Lower leg skin (tissue), 3 donors: Measurements from ENCODE around the gene ARHGEF1.

Experiments used
- POLR2A ChIP-seq, 2 donors: fragments of 450-650 bp; IDR thresholded peaks; one replicate each; pipeline ENCODE4 v1.6.1; 2016 to 2017; ENCODE audit warnings: antibody characterized with exemption in 2 of 2, mild to moderate bottlenecking in 1 of 2, moderate library complexity in 1 of 2
- TF ChIP-seq, protein P1 (sequence below), 3 donors: fragments of 450-650 bp; IDR thresholded peaks; one replicate each; pipeline ENCODE4 v1.5.1; 2016; ENCODE audit warnings: antibody characterized with exemption in 3 of 3, mild to moderate bottlenecking in 3 of 3, moderate library complexity in 2 of 3

DNA sequence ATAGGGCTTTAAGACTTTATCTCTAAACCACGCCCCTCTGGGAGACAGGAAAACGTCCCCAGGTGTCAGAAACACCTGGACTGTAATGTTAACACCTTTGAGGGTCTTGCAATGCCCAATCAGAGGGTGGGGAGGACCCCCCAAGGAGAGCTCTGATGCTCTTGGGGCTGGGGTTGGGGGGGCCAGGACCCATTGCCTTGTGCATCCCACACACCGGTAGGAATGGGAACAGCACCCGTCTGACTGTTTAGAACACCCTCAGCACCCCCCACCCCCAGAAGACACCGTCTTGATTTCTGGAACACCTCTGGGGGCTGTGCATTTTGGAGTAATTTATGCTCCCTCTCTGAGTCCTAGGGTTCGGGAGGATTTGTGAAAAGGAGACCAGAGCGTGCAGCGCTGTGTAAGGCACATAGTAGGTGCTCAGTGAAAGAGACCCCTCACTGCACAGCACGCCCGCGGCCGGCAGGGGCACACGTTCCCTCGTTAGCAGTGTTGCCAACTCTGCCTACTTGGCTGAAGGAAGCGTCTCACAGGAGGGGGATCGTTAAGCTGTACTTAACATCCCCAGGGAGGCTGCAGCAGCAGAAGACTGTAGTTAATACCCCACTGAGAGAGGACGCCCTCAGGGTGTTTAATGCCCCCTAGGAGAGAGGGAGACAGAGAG lies 48.1 kb downstream of the ARHGEF1 start:
- TF ChIP-seq, protein P1, sequence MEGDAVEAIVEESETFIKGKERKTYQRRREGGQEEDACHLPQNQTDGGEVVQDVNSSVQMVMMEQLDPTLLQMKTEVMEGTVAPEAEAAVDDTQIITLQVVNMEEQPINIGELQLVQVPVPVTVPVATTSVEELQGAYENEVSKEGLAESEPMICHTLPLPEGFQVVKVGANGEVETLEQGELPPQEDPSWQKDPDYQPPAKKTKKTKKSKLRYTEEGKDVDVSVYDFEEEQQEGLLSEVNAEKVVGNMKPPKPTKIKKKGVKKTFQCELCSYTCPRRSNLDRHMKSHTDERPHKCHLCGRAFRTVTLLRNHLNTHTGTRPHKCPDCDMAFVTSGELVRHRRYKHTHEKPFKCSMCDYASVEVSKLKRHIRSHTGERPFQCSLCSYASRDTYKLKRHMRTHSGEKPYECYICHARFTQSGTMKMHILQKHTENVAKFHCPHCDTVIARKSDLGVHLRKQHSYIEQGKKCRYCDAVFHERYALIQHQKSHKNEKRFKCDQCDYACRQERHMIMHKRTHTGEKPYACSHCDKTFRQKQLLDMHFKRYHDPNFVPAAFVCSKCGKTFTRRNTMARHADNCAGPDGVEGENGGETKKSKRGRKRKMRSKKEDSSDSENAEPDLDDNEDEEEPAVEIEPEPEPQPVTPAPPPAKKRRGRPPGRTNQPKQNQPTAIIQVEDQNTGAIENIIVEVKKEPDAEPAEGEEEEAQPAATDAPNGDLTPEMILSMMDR (IDR thresholded peaks at IDR 0.05) = no peak
- no peak for TF ChIP-seq POLR2A (IDR thresholded peaks at IDR 0.05)
